ENCODE measurements around the gene CD300H.

GRCh38 chr17:74582633-74583032, 15.3 kb upstream of the CD300H start:
- TF ChIP-seq CTCF (IDR thresholded peaks at IDR 0.05), result no peak
- TF ChIP-seq POLR2A (IDR thresholded peaks at IDR 0.05), result no peak
